NCI-H460 (cell line): ENCODE results near the gene HDAC4. TPM values are rescaled to one million over a fixed set of nuclear protein-coding genes. Genes with fewer than 3 reads are reported as not detected.

Source experiments
- DNase-seq: peaks from one replicate; pipeline ENCODE4 v3.0.0-alpha.2; 2016; ENCODE audit warnings: low read depth; ENCODE audit errors: extremely low read depth
- total RNA-seq: library from RNA; depleted of rRNA; stranded (reverse); fragments of >200 nt; shearing (Covaris generic); gene quantifications from 2 replicates; pipeline ENCODE4 v1.2.3, GENCODE V29; 2014

HDAC4 gene
- total RNA-seq, 1 experiment from 2014 or later, result 21.0 TPM

DNA sequence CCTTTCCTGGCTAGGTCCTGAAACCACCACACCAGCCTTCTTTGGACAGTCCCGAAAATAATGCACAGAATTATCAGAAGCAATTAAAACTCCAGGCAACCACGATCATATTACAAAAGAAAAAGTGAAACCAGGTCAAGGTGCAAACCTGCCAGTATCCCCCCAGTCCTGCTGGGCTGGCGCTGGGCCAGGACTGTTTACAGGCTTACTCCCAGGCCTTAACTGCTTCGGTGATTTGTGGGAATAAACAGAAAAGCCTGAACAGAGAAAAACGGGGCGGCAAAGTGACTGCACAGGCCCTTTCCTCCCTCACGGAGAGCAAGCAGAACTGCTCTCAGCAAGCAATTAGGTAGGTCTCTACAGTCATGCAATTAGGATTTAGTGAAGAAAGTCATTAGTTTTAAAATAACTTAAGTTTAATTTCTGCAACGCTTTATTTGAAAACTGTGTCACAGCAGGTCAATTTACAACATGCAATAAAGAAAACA is 1.3 kb downstream of the HDAC4 start:
- no peak for DNase-seq

- DNase-seq, result no peak
Measured at GRCh38 chr2:239398521-239398921, 2.3 kb downstream of the HDAC4 start.

DNA sequence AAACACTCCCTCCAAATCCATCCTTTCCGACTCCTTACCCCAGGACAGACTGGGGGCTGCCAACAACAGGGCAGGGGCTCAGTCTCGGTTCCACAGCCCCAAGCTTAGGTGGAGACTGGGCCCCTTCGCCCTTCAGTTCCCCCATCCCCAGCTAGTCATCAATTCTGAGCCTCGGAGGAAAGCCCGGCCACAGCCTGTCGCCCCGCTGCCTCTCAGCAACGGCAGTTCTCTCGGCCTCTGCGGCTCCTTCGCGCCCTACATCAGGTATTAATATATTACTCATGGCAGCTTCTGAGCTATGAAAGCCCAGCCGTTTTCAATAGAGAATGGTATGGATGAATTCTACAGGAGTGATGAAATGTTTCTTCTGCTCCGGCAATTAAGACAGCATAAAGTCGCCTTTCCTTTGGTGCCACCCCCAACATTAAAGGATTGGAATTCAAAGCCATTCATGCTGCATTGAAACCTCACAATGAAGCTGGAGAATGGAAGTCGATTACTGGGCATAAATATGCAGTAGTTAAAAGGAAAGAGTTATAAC is 2.8 kb downstream of the HDAC4 start:
- DNase-seq, result no peak

GRCh38 chr2:239396881-239397681 is 3.7 kb downstream of the HDAC4 start:
- DNase-seq, result no peak

GRCh38 chr2:239395524-239395923 is 5.3 kb downstream of the HDAC4 start:
- no peak for DNase-seq

GRCh38 chr2:239394978-239395377 is 5.8 kb downstream of the HDAC4 start:
- DNase-seq, result no peak

DNA sequence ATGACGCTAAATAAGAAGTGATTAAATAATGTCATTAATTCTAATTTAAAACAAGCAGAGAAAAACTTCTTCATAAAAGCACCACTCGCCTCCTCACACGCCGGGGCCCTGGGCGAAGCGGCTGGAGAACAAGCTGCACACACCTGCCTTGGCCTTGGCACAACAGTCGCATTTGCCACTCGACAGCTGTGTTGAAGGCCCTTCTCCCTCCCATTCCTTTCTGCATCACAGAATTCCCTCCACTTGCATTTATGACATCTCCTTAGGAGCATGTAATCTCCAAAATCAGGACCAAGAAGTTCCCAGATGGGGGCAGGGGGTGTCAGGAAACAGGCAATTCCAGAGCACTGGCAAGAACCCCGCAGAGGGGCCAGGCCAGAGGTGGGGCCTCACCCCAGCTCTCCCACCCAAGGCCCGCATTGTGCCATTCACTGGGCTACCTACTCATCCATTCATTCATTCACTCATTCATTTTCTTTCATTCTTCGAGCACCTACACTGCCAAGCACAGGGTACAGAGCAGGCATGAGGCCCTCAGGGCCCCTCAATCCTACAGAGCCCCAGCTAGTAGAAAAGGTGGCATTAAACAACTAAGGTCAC is 6.4 kb downstream of the HDAC4 start:
- DNase-seq, result no peak

- DNase-seq, result no peak
Measured at GRCh38 chr2:239393941-239394340, 6.9 kb downstream of the HDAC4 start.

GRCh38 chr2:239393388-239393940 is 7.4 kb downstream of the HDAC4 start:
- DNase-seq, result no peak

DNA sequence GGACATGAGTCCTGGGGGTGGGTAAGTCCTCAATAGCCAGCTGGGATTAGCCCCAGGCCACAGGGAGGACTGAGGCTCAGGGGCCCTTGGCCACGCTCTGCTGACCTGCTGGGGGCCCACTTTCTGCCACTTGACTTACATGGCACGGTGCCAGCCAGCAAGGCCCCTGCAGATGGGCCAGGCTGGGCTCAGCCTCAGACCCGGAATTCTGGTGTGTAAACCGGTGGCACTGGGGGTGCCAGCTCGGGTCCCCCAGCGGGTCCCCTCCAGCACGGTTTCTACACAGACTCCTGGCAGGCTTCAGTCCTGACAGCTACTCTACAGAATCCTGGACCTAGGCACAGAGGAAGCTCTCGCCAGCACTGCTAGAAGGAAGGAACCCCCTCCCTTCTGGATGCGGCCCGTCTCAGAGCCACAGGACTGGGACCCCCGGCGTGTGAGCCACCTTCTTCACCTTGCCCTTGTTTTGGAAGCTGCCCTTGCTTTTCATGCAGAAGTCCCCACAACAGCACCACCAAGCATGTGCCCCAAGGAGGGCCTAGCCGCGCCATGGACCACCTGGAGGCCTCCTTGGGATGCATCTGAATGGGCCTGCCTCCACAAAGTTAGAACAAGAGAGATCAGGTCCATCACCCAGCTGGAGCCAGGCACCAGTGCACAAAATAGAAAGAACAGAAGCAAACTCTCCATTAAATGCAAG is 8.0 kb downstream of the HDAC4 start:
- DNase-seq, result no peak

- no peak for DNase-seq
Measured at GRCh38 chr2:239392072-239392357, 8.8 kb downstream of the HDAC4 start.

DNA sequence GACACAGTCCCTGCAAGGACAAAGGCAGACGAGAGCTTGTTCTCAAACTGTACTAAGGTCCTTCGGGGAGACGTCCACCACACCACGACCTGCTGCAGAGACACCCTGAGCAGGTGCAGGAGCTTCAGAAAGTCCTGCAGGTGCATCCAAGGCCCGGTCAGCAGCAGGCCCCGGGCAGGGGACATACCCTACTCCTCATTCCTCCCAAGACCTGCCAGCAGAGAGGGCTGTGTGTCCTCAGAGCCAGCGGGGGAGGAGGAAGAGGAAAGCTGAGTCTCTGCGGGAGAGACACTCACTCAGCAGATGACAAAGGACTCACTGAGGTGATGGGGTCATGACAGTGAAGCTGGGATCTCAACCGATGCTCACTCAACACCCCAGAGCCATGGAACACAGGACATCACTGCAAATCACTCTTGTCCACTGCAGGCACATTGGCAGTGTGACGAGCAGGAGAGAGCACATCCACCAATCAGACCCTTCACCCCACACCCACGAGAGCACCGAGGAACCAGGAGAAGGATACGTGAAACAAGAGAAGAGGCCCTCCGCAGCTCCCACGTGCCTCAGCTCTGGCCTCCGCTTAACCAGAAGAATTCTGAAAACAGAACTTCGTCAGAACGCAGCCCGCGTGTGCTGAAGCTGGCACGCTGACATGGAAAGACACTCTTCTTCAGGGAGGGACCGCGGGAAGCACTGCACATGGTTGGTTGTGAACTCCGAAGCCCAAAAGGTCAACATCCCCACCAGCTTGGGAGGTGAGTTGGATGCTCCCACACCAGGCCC is 9.3 kb downstream of the HDAC4 start:
- no peak for DNase-seq

GRCh38 chr2:239390546-239391285 is 10.1 kb downstream of the HDAC4 start:
- DNase-seq, result no peak

GRCh38 chr2:239389414-239390329 is 11.1 kb downstream of the HDAC4 start:
- no peak for DNase-seq

DNA sequence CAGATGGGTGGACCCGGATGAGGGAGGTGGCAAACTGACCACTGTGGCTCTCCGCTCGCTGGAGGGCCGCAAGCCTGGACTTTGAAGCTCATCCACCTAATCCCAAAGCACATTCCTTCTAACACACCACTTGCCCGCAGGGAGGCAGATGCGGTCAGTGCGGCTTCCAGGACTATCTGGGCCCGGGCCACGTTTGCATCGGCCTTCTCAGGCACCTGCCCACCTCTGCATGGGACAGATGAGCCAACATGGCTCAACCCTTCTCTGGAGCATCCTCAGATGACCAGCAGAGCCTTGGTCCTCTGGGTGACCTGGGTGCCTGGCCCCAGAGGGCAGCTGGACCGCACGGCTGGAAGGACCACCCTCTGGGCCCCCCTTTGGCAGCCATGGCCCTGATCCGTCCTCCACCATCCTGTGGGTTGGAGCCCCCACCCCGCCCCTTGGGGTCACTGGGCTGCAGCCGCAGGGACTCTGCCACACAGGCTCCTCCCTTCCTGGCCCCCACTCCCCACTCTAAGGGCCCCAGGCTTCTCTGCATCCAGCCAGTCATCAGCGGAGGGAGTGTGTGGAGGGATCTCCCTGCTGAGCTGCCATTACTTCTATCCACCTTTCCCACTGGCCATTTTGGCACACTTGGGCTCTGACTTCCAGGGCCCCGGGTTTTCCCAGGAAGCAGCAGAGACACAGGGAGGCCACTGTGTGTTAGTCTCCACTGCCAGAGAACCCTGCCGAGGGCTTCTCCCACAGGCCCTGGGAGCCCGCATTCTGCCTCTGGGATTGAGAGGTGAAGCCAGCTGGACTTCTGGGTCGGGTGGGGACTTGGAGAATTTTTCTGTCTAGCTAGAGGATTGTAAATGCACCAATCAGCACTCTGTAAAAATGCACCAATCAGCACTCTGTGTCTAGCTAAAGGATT is 12.3 kb downstream of the HDAC4 start:
- DNase-seq, result no peak

- no peak for DNase-seq
Measured at GRCh38 chr2:239387811-239388210, 13.0 kb downstream of the HDAC4 start.

GRCh38 chr2:239386872-239387445 is 13.9 kb downstream of the HDAC4 start:
- DNase-seq, result no peak
